VCaP (cell line): ENCODE measurements around the gene CBX2.

ENCODE experiments used
- H3K27ac ChIP-seq: fragments of 450-650 bp; 2 replicates; pipeline ENCODE4 v1.5.1; 2017
- CTCF ChIP-seq: fragments of 450-650 bp; conservative IDR thresholded peaks from 2 replicates; pipeline ENCODE4 v1.5.1; 2017; ENCODE audit warnings: mild to moderate bottlenecking, moderate library complexity

Gene CBX2

GRCh38 chr17:79786930-79787643 lies 9.1 kb downstream of the CBX2 start:
- TF ChIP-seq CTCF, result no peak
- H3K27ac ChIP-seq, result no peak overlapping the region

- no peak overlapping the region for H3K27ac ChIP-seq
- TF ChIP-seq CTCF, result no peak
These were observed 10.5 kb downstream of the CBX2 start for GRCh38 chr17:79788455-79788854.

DNA sequence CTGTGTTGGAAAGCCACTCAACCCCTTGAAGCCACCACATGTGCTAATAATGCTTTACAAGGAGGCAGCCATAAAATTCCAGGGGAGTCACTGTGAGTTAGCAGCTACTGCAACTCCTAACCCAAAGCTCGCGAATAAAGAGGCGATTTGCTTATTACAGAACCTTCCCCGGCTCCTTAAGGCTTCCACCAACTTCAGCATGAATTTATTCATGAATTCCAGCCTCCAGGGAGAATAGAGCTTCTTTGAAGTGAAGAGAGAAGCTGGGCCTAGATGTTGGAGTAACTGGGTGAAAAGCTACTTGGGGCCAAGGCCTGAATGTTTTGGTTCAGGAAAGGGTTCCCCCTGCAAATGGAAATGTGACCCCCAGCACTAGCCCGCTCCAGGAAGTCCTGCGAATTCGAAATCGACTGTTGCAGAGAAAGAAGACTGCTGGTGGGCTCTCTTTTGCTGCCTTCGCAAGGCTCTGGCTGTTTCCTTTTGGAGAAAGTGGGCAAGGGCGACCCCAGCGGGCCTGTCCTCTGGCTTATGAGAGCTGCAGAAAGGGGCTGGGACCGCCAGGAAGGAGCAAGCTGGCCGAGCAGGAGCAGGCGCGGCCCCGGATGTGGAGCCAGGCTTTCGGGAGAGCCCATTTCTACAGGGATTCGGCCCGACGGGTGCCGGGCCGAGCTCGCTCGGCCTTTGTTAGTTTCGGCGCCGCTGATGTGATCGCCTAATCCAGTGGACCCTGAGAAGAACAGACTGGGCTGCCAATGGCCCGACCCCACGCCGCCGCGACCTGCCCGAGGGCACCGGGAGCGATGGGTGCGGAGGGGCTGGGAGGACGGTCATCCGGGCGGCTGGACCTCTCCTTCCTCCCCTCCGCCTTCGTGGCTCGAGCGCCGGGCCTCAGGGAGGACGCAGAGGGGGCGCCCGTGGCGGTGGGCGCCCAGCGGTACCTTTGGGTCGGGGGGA lies 11.3 kb downstream of the CBX2 start:
- no peak for TF ChIP-seq CTCF
- no peak overlapping the region for H3K27ac ChIP-seq

DNA sequence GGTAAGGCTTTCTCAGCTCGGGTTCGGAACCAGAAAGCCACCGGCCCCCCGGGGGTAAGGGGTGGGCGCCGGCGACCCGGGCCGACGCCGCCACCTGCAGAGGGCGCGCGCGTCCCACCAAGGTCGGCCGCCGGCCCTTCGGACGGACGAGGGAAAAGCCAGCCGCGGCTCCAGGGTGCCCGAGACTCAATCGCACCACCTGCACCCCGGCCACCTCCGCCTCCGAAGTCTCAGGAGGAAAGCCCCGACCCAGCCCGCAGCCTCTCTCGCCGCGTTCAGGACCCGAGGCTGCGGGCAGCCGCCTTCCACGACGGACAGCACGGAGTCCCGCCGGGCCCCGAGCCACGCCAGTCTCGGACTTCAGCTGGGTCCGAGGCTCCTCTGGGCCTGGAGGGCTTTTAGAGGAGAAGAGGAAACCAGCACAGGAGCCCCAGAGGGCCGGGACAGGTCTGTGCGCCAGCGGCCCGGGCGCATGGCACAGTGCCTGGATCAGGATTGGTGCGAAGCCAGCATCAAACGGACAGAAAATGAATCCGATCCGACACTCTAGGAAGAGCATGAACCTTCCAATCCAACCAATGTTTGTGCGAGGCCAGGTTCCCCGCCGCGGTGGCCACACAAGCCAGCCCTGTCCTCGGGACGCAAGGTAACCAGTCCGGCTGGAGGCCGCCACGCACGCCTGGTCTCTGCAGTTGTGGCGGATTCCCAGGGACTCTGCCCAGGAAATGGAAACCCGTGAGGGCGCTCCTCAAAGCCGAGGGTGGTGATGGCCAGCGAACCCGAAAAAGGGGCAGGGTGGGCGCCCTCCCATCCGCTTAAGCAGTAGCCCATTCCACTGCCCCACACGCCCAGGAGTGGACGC lies 12.2 kb downstream of the CBX2 start:
- TF ChIP-seq CTCF, result no peak
- H3K27ac ChIP-seq, result no peak overlapping the region

DNA sequence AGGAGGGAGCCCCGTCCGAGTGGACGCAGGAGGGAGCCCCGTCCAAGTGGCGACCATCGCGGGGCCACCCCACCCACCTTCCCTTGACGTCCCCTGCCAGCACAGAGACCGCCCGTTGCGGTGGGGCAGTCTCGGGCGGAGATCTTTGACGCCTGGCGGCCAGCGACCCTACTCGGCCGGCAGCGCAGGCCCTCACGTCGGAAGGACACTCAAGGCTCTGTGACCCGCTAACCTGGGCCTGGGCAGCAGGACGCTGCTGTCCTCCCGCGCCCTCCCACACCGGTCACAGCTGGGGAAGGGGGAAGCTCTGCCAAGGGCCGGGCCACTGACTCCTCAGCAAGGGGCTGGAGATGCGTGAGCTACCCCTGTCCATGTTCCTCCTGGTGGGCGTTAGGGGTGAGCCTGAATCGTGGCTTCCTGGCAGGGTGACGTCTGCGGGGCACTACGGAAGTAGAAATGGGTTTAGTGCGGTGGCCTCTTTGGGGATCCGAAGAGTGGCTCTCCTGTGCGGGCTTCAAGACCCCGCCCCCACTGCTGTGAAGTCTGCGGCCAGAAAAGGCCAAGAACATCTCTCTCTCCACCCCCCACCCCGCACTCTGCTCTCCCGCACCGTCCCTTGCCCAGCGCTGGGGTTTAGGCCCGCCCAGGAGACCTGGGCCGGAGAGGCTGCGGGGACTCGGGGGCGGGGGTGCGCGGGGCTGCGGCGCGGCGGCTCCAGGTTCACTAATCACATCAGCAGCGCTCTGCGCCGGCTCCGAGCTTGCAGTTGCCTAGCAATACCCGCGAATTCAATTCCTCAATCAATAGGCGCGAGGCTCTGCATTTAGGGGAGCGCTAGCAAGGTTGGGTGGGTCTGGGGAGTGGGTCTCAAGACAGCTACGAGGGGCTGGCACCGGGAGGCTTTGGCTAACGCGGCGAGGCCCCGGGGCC lies 13.1 kb downstream of the CBX2 start:
- H3K27ac ChIP-seq, result no peak overlapping the region
- TF ChIP-seq CTCF, result no peak

DNA sequence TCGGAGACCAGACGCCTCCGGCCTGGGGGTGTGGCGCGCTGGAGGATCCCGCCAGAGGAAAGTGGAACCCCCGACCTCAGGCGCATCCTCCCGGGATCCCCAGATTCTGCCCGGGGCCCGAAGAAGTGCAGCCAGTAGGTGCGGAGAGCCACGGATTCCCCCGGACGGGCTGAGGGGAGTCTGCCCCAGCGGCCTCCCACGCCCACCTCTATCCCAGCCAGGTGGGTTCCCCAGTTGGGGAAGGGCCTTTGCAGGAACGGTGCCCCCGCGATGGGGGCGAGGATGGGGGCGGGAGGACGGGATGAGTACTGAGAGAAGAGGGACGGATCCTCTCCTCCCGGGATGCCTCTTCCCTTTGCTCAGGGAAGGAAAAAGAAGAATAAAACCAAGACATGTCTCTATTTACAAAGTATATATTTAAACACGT lies 13.8 kb downstream of the CBX2 start:
- TF ChIP-seq CTCF, result no peak

More for the DNA sequence above, 13.8 kb downstream of the CBX2 start:
- H3K27ac ChIP-seq, result no peak overlapping the region
